H9 (cell line): ENCODE measurements around the gene CEBPG. TPM values are rescaled to one million over a fixed set of nuclear protein-coding genes. Genes with fewer than 3 reads are reported as not detected.

Experiments
- DNase-seq: peaks from one replicate; pipeline ENCODE4 v3.0.0-alpha.2; 2017
- H2AFZ ChIP-seq: one replicate; pipeline ENCODE4 v1.6.1; 2013; ENCODE audit warnings: mild to moderate bottlenecking, low read length, control low read depth, moderate library complexity
- H2AK5ac ChIP-seq: 2 replicates; pipeline ENCODE4 v1.6.1; 2013; ENCODE audit warnings: low read length, control low read depth, mixed read lengths; ENCODE audit not compliant: insufficient read length
- H2BK120ac ChIP-seq: one replicate; pipeline ENCODE4 v1.6.1; 2013; ENCODE audit warnings: low read depth, mild to moderate bottlenecking, low read length, control low read depth, inconsistent platforms; ENCODE audit not compliant: poor library complexity, severe bottlenecking
- H2BK12ac ChIP-seq: 2 replicates; pipeline ENCODE4 v1.6.1; 2013; ENCODE audit warnings: low read length, control low read depth, mixed read lengths, low read depth; ENCODE audit not compliant: insufficient read length
- H2BK15ac ChIP-seq: 2 replicates; pipeline ENCODE4 v1.6.1; 2013; ENCODE audit warnings: low read depth, low read length, control low read depth
- H2BK20ac ChIP-seq: one replicate; pipeline ENCODE4 v1.6.1; 2013; ENCODE audit warnings: low read depth, mild to moderate bottlenecking, low read length, control low read depth, inconsistent platforms; ENCODE audit not compliant: poor library complexity, severe bottlenecking
- H2BK5ac ChIP-seq: 2 replicates; pipeline ENCODE4 v1.6.1; 2013; ENCODE audit warnings: low read length, control low read depth, mixed read lengths; ENCODE audit not compliant: insufficient read length
- H3K14ac ChIP-seq: 2 replicates; pipeline ENCODE4 v1.6.1; 2013; ENCODE audit warnings: low read length, control low read depth; ENCODE audit not compliant: insufficient read depth
- H3K18ac ChIP-seq: 2 replicates; pipeline ENCODE4 v1.6.1; 2013; ENCODE audit warnings: low read depth, mild to moderate bottlenecking, mixed read lengths, low read length, control low read depth; ENCODE audit not compliant: insufficient read length
- H3K23ac ChIP-seq: 2 replicates; pipeline ENCODE4 v1.6.1; 2013; ENCODE audit warnings: low read length, control low read depth, mixed read lengths, low read depth; ENCODE audit not compliant: insufficient read length
- H3K23me2 ChIP-seq: 2 replicates; pipeline ENCODE4 v1.6.1; 2013; ENCODE audit warnings: low read depth, mild to moderate bottlenecking, mixed read lengths, low read length, control low read depth; ENCODE audit not compliant: insufficient read length, poor library complexity, severe bottlenecking
- H3K27ac ChIP-seq: 2 replicates; pipeline ENCODE4 v1.5.1; 2013; ENCODE audit warnings: low read length, control low read depth, mixed read lengths, low read depth; ENCODE audit not compliant: insufficient read length
- H3K27me3 ChIP-seq: 2 replicates; pipeline ENCODE4 v1.6.1; 2013; ENCODE audit warnings: low read length, control low read depth, inconsistent platforms; ENCODE audit not compliant: insufficient read depth
- H3K4ac ChIP-seq: 2 replicates; pipeline ENCODE4 v1.6.1; 2013; ENCODE audit warnings: low read depth, mild to moderate bottlenecking, control low read depth, inconsistent platforms, low read length, moderate library complexity
- H3K4me1 ChIP-seq: 2 replicates; pipeline ENCODE4 v1.6.1; 2013; ENCODE audit warnings: low read length, control low read depth, inconsistent platforms; ENCODE audit not compliant: insufficient read depth
- H3K4me2 ChIP-seq: 2 replicates; pipeline ENCODE4 v1.6.1; 2013; ENCODE audit warnings: low read length, control low read depth, mixed read lengths; ENCODE audit not compliant: insufficient read length, insufficient read depth
- H3K56ac ChIP-seq: 2 replicates; pipeline ENCODE4 v1.6.1; 2013; ENCODE audit warnings: low read depth, mild to moderate bottlenecking, mixed read lengths, low read length, control low read depth; ENCODE audit not compliant: insufficient read length
- H3K79me1 ChIP-seq: 2 replicates; pipeline ENCODE4 v1.6.1; 2013; ENCODE audit warnings: low read depth, mild to moderate bottlenecking, moderate library complexity, low read length, control low read depth, inconsistent platforms; ENCODE audit not compliant: insufficient read depth, poor library complexity, severe bottlenecking
- H3K79me2 ChIP-seq: 2 replicates; pipeline ENCODE4 v1.6.1; 2013; ENCODE audit warnings: low read length, control low read depth, inconsistent platforms; ENCODE audit not compliant: insufficient read depth
- H3K9ac ChIP-seq: 2 replicates; pipeline ENCODE4 v1.6.1; 2013; ENCODE audit warnings: low read length, control low read depth, mixed read lengths; ENCODE audit not compliant: insufficient read length; ENCODE audit errors: extremely low read depth
- H3K9me3 ChIP-seq: one replicate; pipeline ENCODE4 v1.6.1; 2013; ENCODE audit warnings: low read depth, low read length, inconsistent platforms; ENCODE audit not compliant: control insufficient read depth
- H3T11ph ChIP-seq: one replicate; pipeline ENCODE4 v1.6.1; 2013; ENCODE audit warnings: mild to moderate bottlenecking, low read length, control low read depth, inconsistent platforms
- H4K20me1 ChIP-seq: one replicate; pipeline ENCODE4 v1.6.1; 2013; ENCODE audit not compliant: control insufficient read depth, insufficient read length, insufficient read depth
- H4K5ac ChIP-seq: 2 replicates; pipeline ENCODE4 v1.6.1; 2013; ENCODE audit warnings: low read depth, mild to moderate bottlenecking, mixed read lengths, low read length, control low read depth; ENCODE audit not compliant: insufficient read length
- H4K8ac ChIP-seq: replicated peaks from 2 replicates; pipeline ENCODE4 v1.6.1; 2013; ENCODE audit warnings: low read length, control low read depth, mixed read lengths, low read depth; ENCODE audit not compliant: insufficient read length
- H4K91ac ChIP-seq: 2 replicates; pipeline ENCODE4 v1.6.1; 2013; ENCODE audit warnings: low read depth, mild to moderate bottlenecking, moderate library complexity, mixed read lengths, low read length, control low read depth; ENCODE audit not compliant: insufficient read length
- H3K27ac Mint-ChIP-seq, 3 experiments: 2 replicates in 2 of 3; 3 replicates in 1 of 3; pipeline ENCODE4 v1.8.0; 2020 to 2021; ENCODE audit warnings: mixed read lengths in 3 of 3, mild to moderate bottlenecking in 1 of 3, moderate library complexity in 1 of 3
- H3K27me3 Mint-ChIP-seq: 2 replicates; pipeline ENCODE4 v1.8.0; 2021; ENCODE audit warnings: low read depth, mild to moderate bottlenecking, moderate library complexity, mixed read lengths
- H3K36me3 Mint-ChIP-seq, 3 experiments: 2 replicates in 2 of 3; 3 replicates in 1 of 3; pipeline ENCODE4 v1.8.0; 2020 to 2021; ENCODE audit warnings: low read depth in 3 of 3, mixed read lengths in 3 of 3; ENCODE audit not compliant: insufficient read depth in 1 of 3
- H3K4me1 Mint-ChIP-seq, 2 experiments: 2 replicates each; pipeline ENCODE4 v1.8.0; 2020; ENCODE audit warnings: mixed read lengths in 2 of 2
- H3K4me3 Mint-ChIP-seq, 2 experiments: 2 replicates in 1 of 2; 3 replicates in 1 of 2; pipeline ENCODE4 v1.8.0; 2020 to 2021; ENCODE audit warnings: mild to moderate bottlenecking in 2 of 2, mixed read lengths in 2 of 2, moderate library complexity in 1 of 2
- H3K9me3 Mint-ChIP-seq, 2 experiments: 2 replicates in 1 of 2; 3 replicates in 1 of 2; pipeline ENCODE4 v1.8.0; 2020; ENCODE audit warnings: mild to moderate bottlenecking in 2 of 2, mixed read lengths in 2 of 2, moderate library complexity in 1 of 2
- WGBS: extraction: QIAGEN DNeasy Blood & Tissue Kit; methylation state at CpG from one replicate; pipeline ENCODE4 v1.1.7; 2013; ENCODE audit warnings: missing lambda C conversion rate, low lambda C conversion rate, mixed read lengths; ENCODE audit not compliant: insufficient read length; ENCODE audit errors: extremely low coverage; 5-methylcytosine and 5-hydroxymethylcytosine counted together
- total RNA-seq: library from RNA; stranded (reverse); gene quantifications from 2 replicates; pipeline ENCODE4 v1.2.1, GENCODE V29; 2021
- TF ChIP-seq, protein P1 (sequence below): fragments of 200-600 bp; sonication (generic); conservative IDR thresholded peaks from 3 replicates; pipeline ENCODE4 v1.8.0; 2021; ENCODE audit warnings: antibody characterized with exemption, mild to moderate bottlenecking

CEBPG gene
- total RNA-seq, 1 experiment from 2014 or later, result 33.7 TPM

DNA sequence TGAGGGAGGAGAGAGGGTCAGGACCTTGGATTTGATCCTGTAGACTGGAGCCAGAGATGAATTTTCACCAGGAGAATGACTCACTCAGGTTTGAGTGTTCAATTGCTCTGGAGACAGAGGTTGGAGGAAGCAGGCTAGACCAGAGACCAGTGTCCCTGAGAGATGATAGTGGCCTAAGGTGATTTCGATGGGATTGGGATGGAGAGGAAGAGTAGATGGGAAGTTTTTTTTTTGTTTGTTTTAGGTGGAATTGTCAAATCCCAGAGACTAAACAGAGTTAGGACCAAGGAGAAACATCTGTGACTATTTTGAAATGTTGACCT, 2.3 kb downstream of the CEBPG start:
- H3K18ac ChIP-seq, result no peak overlapping the region
- peaks cover 11% of the 10 kb centered on the region for H3K23me2 ChIP-seq
- no peak overlapping the region for H3K27ac ChIP-seq
- peaks cover 11 to 16% (median 13%) of the 10 kb centered on the region in 3 experiments for H3K36me3 Mint-ChIP-seq
- H2BK120ac ChIP-seq, result no peak overlapping the region
- no peak for DNase-seq
- H3K27me3 ChIP-seq, result no peaks in the 10 kb centered on the region
- no peak overlapping the region for H4K8ac ChIP-seq
- peak overlapping the region in 1 of 2 experiments; percentile 6 for H3K4me3 Mint-ChIP-seq
- H3K4me2 ChIP-seq, result no peak overlapping the region
- H2BK20ac ChIP-seq, result no peak overlapping the region
- H3T11ph ChIP-seq, result no peak overlapping the region
- no peak overlapping the region for H3K9ac ChIP-seq
- no peaks in the 10 kb centered on the region for H3K9me3 ChIP-seq
- H2BK15ac ChIP-seq, result no peak overlapping the region
- no peak overlapping the region for H2BK12ac ChIP-seq
- no peaks in the 10 kb centered on the region for H4K20me1 ChIP-seq
- H2BK5ac ChIP-seq, result no peak overlapping the region
- no peak overlapping the region for H3K23ac ChIP-seq
- 0 out of 5 replicates have a peak, but pooled peaks cover 0 to 3% of the 10 kb centered on the region in 2 experiments for H3K9me3 Mint-ChIP-seq
- no peak overlapping the region for H2AFZ ChIP-seq
- no peak overlapping the region for H4K5ac ChIP-seq
- no peak overlapping the region for H3K4ac ChIP-seq
- 100% methylated on average over 1 of the region's 1 CpG for WGBS
- no peak overlapping the region for H3K14ac ChIP-seq
- H3K56ac ChIP-seq, result no peak overlapping the region
- peaks cover 7% of the 10 kb centered on the region; the same call in 1 of the 2 replicates for H3K27me3 Mint-ChIP-seq
- H3K4me1 Mint-ChIP-seq, result peaks cover 48% of the 10 kb centered on the region in 2 experiments
- peaks cover 34% of the 10 kb centered on the region; the same call in 1 of the 2 replicates for H3K79me2 ChIP-seq
- no peak overlapping the region for H4K91ac ChIP-seq
- H2AK5ac ChIP-seq, result no peak overlapping the region
- TF ChIP-seq, protein P1, sequence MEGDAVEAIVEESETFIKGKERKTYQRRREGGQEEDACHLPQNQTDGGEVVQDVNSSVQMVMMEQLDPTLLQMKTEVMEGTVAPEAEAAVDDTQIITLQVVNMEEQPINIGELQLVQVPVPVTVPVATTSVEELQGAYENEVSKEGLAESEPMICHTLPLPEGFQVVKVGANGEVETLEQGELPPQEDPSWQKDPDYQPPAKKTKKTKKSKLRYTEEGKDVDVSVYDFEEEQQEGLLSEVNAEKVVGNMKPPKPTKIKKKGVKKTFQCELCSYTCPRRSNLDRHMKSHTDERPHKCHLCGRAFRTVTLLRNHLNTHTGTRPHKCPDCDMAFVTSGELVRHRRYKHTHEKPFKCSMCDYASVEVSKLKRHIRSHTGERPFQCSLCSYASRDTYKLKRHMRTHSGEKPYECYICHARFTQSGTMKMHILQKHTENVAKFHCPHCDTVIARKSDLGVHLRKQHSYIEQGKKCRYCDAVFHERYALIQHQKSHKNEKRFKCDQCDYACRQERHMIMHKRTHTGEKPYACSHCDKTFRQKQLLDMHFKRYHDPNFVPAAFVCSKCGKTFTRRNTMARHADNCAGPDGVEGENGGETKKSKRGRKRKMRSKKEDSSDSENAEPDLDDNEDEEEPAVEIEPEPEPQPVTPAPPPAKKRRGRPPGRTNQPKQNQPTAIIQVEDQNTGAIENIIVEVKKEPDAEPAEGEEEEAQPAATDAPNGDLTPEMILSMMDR, result no peak
- peaks cover 3% of the 10 kb centered on the region for H3K79me1 ChIP-seq
- H3K27ac Mint-ChIP-seq, result no peak overlapping the region
- peaks cover 4% of the 10 kb centered on the region; the same call in 1 of the 2 replicates for H3K4me1 ChIP-seq
